IMR-90 (cell line): Measurements from ENCODE around the gene MTRFR. TPM values are rescaled to one million over a fixed set of nuclear protein-coding genes. Genes with fewer than 3 reads are reported as not detected.

Experiments
- ATAC-seq: fragments of 200-7000 bp; cut with Tn5 transposase; 2 replicates; pipeline ENCODE4 v1.9.1; 2020; ENCODE audit warnings: low read depth, mild to moderate bottlenecking, moderate library complexity
- BruUV-seq: library from RNA; stranded (reverse); fragments of 400-500 nt; replicated peaks from 2 replicates; lab custom pipeline; 2021; lab: Mats Ljungman, UMichigan
- CTCF ChIA-PET: fragments of 300-600 bp; formaldehyde crosslinking; extraction: SDS; loops from one replicate; lab custom pipeline; 2021; ENCODE audit warnings: antibody characterized with exemption; lab: Yijun Ruan, JAX
- POLR2A ChIA-PET: fragments of 300-600 bp; sonication (Branson Sonifier 250); formaldehyde crosslinking; loops from one replicate; lab custom pipeline; 2022; ENCODE audit warnings: antibody characterized with exemption; ENCODE audit not compliant: unreplicated experiment; lab: Charles Lee
- DNase-seq: peaks from one replicate; pipeline ENCODE4 v3.0.0; 2013
- H2AFZ ChIP-seq: replicated peaks from 2 replicates; pipeline ENCODE3; 2013; ENCODE audit warnings: low read length, mild to moderate bottlenecking; ENCODE audit not compliant: poor library complexity
- H2AK5ac ChIP-seq: 2 replicates; pipeline ENCODE4 v1.6.1; 2013; ENCODE audit warnings: low read depth, low read length, inconsistent platforms
- H2AK9ac ChIP-seq: replicated peaks from 2 replicates; pipeline ENCODE3; 2013; ENCODE audit warnings: mild to moderate bottlenecking, low read depth, low read length, moderate library complexity; ENCODE audit not compliant: poor library complexity
- H2BK120ac ChIP-seq: 2 replicates; pipeline ENCODE4 v1.6.1; 2013; ENCODE audit warnings: low read depth, low read length, inconsistent platforms
- H2BK15ac ChIP-seq: 3 replicates; pipeline ENCODE4 v1.6.1; 2013; ENCODE audit warnings: low read depth, low read length, inconsistent platforms
- H2BK20ac ChIP-seq: 2 replicates; pipeline ENCODE4 v1.6.1; 2013; ENCODE audit warnings: low read depth, mild to moderate bottlenecking, inconsistent platforms, low read length, moderate library complexity
- H2BK5ac ChIP-seq: 2 replicates; pipeline ENCODE4 v1.6.1; 2013; ENCODE audit warnings: mild to moderate bottlenecking, low read depth, low read length, inconsistent platforms; ENCODE audit not compliant: poor library complexity, severe bottlenecking
- H3K14ac ChIP-seq: replicated peaks from 2 replicates; pipeline ENCODE4 v1.6.1; 2013; ENCODE audit warnings: low read depth, low read length, inconsistent platforms
- H3K18ac ChIP-seq: 2 replicates; pipeline ENCODE4 v1.6.1; 2013; ENCODE audit warnings: low read depth, low read length, control low read depth
- H3K23ac ChIP-seq: 2 replicates; pipeline ENCODE4 v1.6.1; 2013; ENCODE audit warnings: low read depth, low read length, inconsistent platforms
- H3K27ac ChIP-seq: 2 replicates; pipeline ENCODE4 v1.5.1; 2013; ENCODE audit warnings: mild to moderate bottlenecking, control low read depth, low read length; ENCODE audit not compliant: insufficient read depth
- H3K27me3 ChIP-seq: 2 replicates; pipeline ENCODE4 v1.6.1; 2013; ENCODE audit warnings: low read length; ENCODE audit not compliant: control insufficient read depth, insufficient read depth
- H3K36me3 ChIP-seq: 2 replicates; pipeline ENCODE4 v1.6.1; 2013; ENCODE audit warnings: low read length, mixed read lengths; ENCODE audit not compliant: control insufficient read depth, insufficient read depth
- H3K4ac ChIP-seq: 2 replicates; pipeline ENCODE4 v1.6.1; 2013; ENCODE audit warnings: low read depth, low read length, inconsistent platforms
- H3K4me1 ChIP-seq: 2 replicates; pipeline ENCODE4 v1.6.1; 2013; ENCODE audit warnings: low read length, mixed read lengths; ENCODE audit not compliant: control insufficient read depth, insufficient read depth
- H3K4me2 ChIP-seq: 2 replicates; pipeline ENCODE4 v1.6.1; 2013; ENCODE audit warnings: low read depth, mild to moderate bottlenecking, control low read depth, low read length, moderate library complexity
- H3K4me3 ChIP-seq: 2 replicates; pipeline ENCODE4 v1.5.1; 2013; ENCODE audit warnings: low read depth, mild to moderate bottlenecking, control low read depth, low read length, moderate library complexity; ENCODE audit not compliant: insufficient read depth
- H3K56ac ChIP-seq: 2 replicates; pipeline ENCODE4 v1.6.1; 2013; ENCODE audit warnings: low read length, inconsistent platforms; ENCODE audit not compliant: insufficient read depth; ENCODE audit errors: extremely low read depth
- H3K79me1 ChIP-seq, 2 experiments: 2 replicates each; pipeline ENCODE4 v1.6.1; 2013; ENCODE audit warnings: low read length in 2 of 2, inconsistent platforms in 1 of 2, low read depth in 1 of 2
- H3K9ac ChIP-seq: 2 replicates; pipeline ENCODE4 v1.6.1; 2013; ENCODE audit warnings: low read depth, low read length, control low read depth
- H3K9me1 ChIP-seq: 2 replicates; pipeline ENCODE4 v1.6.1; 2013; ENCODE audit warnings: low read length, inconsistent platforms; ENCODE audit not compliant: insufficient read depth
- H3K9me3 ChIP-seq: 2 replicates; pipeline ENCODE4 v1.6.1; 2013; ENCODE audit warnings: low read length; ENCODE audit not compliant: control insufficient read depth, insufficient read depth
- H4K20me1 ChIP-seq: 2 replicates; pipeline ENCODE4 v1.6.1; 2013; ENCODE audit warnings: low read length, inconsistent platforms; ENCODE audit not compliant: insufficient read depth
- H4K5ac ChIP-seq: 2 replicates; pipeline ENCODE4 v1.6.1; 2013; ENCODE audit warnings: mild to moderate bottlenecking, low read depth, low read length, control low read depth
- H4K8ac ChIP-seq, 2 experiments: 2 replicates each; pipeline ENCODE4 v1.6.1; 2013; ENCODE audit warnings: low read depth in 2 of 2, low read length in 2 of 2, control low read depth in 1 of 2, inconsistent platforms in 1 of 2
- H4K91ac ChIP-seq: 2 replicates; pipeline ENCODE4 v1.6.1; 2013; ENCODE audit warnings: low read depth, low read length, inconsistent platforms; ENCODE audit not compliant: insufficient read depth
- BHLHE40 ChIP-seq: fragments of 150-350 bp; IDR thresholded peaks from 2 replicates; pipeline ENCODE4 v1.6.1; 2016; ENCODE audit warnings: mild to moderate bottlenecking, low read depth, low read length
- CEBPB ChIP-seq: IDR thresholded peaks from 2 replicates; pipeline ENCODE4 v1.6.1; 2012; ENCODE audit warnings: low read depth, low read length, improper control_type of control experiment
- CTCF ChIP-seq: conservative IDR thresholded peaks from 2 replicates; pipeline ENCODE4 v1.5.1; 2012; ENCODE audit warnings: mild to moderate bottlenecking, low read depth, low read length, improper control_type of control experiment
- FOS ChIP-seq: fragments of 150-350 bp; IDR thresholded peaks from 2 replicates; pipeline ENCODE4 v1.6.1; 2016; ENCODE audit warnings: low read depth, low read length
- POLR2A ChIP-seq: IDR thresholded peaks from 2 replicates; pipeline ENCODE4 v1.6.1; 2012; ENCODE audit warnings: mild to moderate bottlenecking, low read depth, low read length
- RFX5 ChIP-seq: IDR thresholded peaks from 2 replicates; pipeline ENCODE4 v1.8.0; 2012; ENCODE audit warnings: low read depth, mild to moderate bottlenecking, low read length, moderate library complexity
- USF2 ChIP-seq: fragments of 150-350 bp; IDR thresholded peaks from 2 replicates; pipeline ENCODE4 v1.6.1; 2017; ENCODE audit warnings: mild to moderate bottlenecking, antibody characterized with exemption, low read length, low read depth
- WGBS, 2 experiments: methylation state at CpG; one replicate each; pipeline versions ENCODE4 v1.1.5 to v1.1.7; 2013; ENCODE audit warnings: missing lambda C conversion rate in 2 of 2; ENCODE audit not compliant: insufficient read length in 1 of 2; ENCODE audit errors: extremely low coverage in 2 of 2; 5-methylcytosine and 5-hydroxymethylcytosine counted together
- dilution Hi-C: fragments of 300-500 bp; cut with HindIII; formaldehyde crosslinking; loops from one replicate; pipeline ENCODE4 v1.14.3; 2018; ENCODE audit warnings: low sequenced_read_pairs; ENCODE audit not compliant: unreplicated experiment
- in situ Hi-C: fragments of 300-500 bp; cut with MboI; formaldehyde crosslinking; loops from 3 replicates; pipeline ENCODE4 v1.14.3; 2019; ENCODE audit warnings: low sequenced_read_pairs, inconsistent platforms, mixed read lengths
- intact Hi-C: fragments of 100-400 bp; cut with micrococcal nuclease; formaldehyde crosslinking; loops from 2 replicates; pipeline ENCODE4 v1.10.0; 2022
- polyA plus RNA-seq, 3 experiments: library from polyadenylated mRNA; depleted of rRNA; stranded (reverse); fragments of >200 nt; gene quantifications; 2 replicates each; pipeline ENCODE4 v1.2.3, GENCODE V29; 2012; ENCODE audit warnings: low replicate concordance in 1 of 3
- total RNA-seq: library from RNA; depleted of rRNA; stranded (reverse); fragments of >200 nt; gene quantifications from 2 replicates; pipeline ENCODE4 v1.2.3, GENCODE V29; 2012

MTRFR gene
- total and polyA plus RNA-seq, 2 of the 4 experiments (the other 2 are of a cell fraction), result 8.6 to 10.2 TPM

GRCh38 chr12:123278101-123278627, 44.9 kb downstream of the MTRFR start:
- dilution Hi-C loops (no loop called here), in situ Hi-C loops (no loop called here), intact Hi-C loops (no loop called here)
- Histone ChIP-seq H3K9ac (no peak overlapping the region), H3K4me3 (no peak overlapping the region), H4K20me1 (no peaks in the 10 kb centered on the region), H2AK5ac (no peak overlapping the region), H2AK9ac (no peak overlapping the region), H3K36me3 (no peaks in the 10 kb centered on the region), H3K27ac (no peak overlapping the region), H2BK5ac (no peak overlapping the region), H3K18ac (no peak overlapping the region), H4K8ac (no peak overlapping the region), H2BK20ac (no peak overlapping the region), H3K23ac (no peak overlapping the region), H3K14ac (no peak overlapping the region), H3K4me1 (no peaks in the 10 kb centered on the region), H2BK15ac (no peak overlapping the region), H4K5ac (no peak overlapping the region), H3K9me3 (no peaks in the 10 kb centered on the region), H2AFZ (no peak overlapping the region), H3K56ac (no peak overlapping the region), H3K4ac (no peak overlapping the region), H4K91ac (no peak overlapping the region), H3K4me2 (no peak overlapping the region), H2BK120ac (no peak overlapping the region), H3K27me3 (no peaks in the 10 kb centered on the region), H3K79me1 (peaks cover 0 to 2% of the 10 kb centered on the region in 2 experiments; a peak in 1 of 4 replicates), H3K9me1 (no peaks in the 10 kb centered on the region)
- TF ChIP-seq FOS (no peak), POLR2A (no peak), CTCF (no peak), RFX5 (no peak), USF2 (no peak), BHLHE40 (no peak), CEBPB (no peak)
- DNase-seq (no peak), ATAC-seq (no peak)
- no TSS peak for BruUV-seq
- ChIA-PET POLR2A (interaction anchor here (0.7 kb wide), 1 partner anchor 9 kb away, joined by 9 read pairs; no protein-coding TSS in a partner anchor), CTCF (no interaction called here)
- WGBS, 2 experiments, result no CpG with 5 or more reads among the region's 2 CpGs
